Anterior cingulate cortex (tissue), 58 donors: Measurements from ENCODE around the gene LHX4.

ENCODE experiments used
- DNase-seq, 58 donors: peaks; one replicate each; lab custom pipeline; 2025; lab: John Stamatoyannopoulos, UW

LHX4 gene

DNA sequence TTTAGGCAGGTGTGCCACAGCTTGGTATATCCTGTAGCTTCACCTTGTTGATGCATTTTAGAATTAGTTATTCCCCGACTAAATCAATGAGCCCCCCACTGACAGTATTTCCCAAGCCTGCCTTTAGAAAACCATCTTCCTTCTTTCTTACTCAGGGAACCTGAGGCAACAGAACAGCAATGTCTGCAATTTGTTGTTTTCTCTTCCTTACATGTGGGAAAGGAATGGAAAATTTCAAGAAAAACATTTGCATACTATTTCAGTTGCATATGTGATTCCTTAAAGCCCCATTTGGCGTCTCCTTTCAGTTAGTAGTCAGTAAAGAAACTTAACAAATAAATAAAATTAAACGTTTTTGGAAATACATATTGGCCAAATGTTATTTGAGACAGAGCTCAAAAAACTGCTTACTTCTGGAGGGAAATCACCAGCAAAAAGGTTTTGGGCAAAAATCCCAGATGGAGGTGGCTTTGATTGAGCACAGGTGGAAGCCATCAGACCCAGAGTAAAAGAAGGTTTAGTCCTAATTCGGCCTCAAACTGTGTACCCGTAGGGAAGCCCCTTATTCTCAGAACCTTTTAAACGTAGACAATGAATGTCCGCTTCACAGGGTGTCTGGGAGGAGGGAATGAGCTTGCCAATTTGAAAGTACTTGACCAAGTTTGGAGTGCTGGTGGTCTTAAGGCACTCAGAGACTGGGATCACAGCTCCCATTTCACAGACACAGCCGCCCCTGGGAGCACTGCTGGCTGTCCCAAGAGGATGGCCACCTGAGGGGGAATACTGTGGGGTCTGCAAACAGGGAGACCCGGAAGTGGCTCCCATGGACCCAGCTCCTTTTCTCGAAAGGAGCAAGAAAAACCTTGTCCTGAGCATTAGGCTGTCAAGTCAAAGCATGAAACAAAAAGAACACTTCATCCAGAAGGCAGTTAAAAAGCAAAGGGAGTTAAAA is 9.4 kb downstream of the LHX4 start:
- no peak for DNase-seq

DNA sequence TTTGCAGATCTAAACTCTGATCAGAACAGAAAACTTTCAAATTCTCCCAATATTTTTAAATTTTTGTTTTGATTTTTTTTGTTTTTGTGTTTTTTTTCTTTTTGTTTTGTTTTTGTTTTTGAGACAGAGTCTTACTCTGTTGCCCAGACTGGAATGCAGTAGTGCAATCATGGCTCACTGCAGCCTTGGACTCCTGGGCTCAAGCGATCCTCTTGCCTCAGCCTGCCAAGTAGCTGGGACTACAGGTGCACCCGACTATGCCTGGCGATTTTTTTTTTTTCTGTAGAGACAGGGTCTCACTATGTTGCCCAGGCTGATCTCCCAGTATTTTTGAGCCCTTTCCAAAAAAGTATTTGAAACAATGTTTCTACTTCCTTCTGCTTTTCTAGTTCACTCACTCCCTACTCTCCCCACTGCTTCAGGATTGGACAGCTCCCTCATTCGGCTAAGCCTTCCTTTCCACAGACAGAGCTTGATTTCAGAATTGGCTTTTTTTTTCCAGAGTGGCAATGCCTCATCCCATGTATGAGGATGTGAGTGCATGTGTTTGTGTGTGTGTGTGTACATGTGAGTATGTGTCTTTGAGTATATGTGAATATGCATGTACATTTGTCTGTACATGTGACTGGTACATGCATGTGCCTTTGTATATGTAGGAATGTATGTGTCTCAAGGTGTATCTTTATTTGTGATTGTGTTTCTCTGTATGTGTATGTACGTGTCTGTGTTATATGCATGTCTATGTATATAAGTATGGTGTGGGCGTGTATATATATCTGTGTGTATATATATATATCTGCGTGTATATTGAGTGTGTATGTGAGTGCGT is 11.9 kb downstream of the LHX4 start:
- no peak for DNase-seq

DNA sequence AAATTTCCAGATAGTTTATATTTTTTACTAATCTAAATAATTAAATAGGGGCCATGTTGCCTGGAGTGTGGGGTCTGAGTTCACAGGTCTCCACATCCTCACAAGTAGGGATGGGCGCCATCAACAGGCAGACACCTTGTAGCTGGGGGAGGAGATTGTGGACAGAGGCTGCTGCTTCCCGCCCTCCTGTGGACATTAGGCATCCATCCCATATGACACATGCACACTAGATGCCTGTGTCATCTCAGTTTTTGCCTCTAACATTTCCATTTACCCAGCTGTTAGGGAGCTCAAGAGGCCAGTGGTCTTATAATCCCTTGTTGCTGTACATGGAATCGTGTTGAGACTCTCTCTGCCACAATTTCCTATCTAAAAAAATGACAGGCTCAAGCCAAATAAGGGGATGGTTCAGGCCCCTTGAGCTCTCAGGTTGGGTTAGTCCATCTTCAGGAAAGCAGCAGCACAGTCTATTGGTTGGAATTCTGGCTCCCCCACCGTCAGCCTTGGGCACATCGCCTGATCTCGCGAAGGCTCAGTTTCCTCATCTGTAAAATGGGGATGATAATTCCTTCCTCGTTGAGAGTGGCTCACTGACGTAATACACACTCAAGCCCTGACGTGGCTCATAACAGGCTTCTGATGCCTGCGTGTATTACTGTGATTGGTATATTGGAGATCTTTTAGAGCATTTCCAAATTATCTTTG is 13.6 kb downstream of the LHX4 start:
- no peak for DNase-seq

DNA sequence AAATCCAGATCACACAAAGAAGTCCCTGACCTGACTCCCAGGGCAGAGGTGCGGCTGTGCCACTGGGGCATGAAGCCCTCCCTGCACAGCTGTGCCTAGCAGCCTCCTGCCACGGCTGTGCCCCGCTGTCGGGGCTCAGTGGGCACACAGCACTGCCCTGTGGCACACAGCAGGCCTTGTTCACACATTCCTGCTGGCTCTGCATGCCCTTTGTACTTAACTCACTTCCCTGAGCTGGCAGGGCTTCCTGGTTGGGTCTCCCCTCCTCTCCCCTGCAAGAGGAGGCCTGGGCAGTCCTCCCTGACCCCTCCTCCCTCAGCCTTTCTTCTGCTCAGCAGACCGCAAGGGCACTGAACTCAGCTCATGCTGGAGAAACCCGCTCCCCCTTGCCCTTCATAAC is 14.8 kb downstream of the LHX4 start:
- no peak for DNase-seq

DNA sequence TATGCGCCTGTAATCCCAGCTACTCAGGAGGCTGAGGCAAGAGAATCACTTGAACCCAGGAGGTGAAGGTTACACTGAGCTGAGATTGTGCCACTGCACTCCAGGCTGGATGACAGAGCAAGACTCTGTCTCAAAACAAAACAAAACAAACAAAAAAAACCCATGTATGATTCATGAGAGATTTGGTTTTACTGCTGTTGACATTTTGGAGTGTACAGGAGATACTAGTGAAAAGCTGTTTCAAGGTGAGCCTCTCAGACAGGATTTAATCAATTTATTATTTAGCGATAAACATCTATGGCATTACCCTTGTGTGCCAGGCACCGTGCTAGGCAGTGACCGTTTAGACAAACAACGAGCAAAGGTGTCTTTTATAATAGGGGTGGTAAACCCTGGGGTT is 16.5 kb downstream of the LHX4 start:
- DNase-seq, result no peak

DNA sequence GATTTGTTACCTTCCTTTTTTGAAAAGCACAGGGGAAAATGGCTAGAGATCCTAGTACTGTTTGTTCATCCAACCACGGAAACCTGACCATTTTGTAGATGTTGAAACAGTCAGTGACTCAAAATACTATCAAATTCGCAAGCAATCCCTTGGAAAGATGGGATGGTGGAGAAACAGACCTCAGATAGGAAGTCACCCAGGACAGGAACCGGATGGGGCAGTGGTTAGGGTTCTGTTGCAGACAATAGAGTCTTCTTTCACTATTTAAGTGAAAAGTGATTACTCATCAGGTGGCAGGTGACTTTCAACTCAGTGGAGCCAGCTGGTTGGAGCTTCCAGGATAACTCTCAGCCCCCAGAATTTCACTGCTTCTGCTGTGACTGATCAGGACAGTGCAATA is 17.0 kb downstream of the LHX4 start:
- DNase-seq, result no peak

DNA sequence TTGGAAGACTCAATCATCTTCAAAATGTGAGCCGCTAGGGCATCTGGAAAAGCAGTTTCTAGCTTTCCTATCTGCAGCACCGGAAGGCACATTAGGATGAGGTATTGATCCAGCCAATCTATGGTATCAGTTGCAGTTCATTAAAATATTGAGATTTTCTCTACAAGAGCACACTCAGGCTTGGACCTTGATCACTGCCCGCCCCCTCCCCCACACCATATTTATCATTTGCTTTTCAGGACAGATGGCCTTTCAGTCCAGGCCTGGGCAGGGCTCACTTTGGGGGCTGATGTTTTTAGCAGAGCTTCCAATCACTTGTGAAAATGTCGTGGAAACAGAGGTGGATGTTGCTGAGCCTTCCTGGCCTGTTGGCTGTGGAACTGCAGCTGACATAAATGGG is 17.5 kb downstream of the LHX4 start:
- no peak for DNase-seq

DNA sequence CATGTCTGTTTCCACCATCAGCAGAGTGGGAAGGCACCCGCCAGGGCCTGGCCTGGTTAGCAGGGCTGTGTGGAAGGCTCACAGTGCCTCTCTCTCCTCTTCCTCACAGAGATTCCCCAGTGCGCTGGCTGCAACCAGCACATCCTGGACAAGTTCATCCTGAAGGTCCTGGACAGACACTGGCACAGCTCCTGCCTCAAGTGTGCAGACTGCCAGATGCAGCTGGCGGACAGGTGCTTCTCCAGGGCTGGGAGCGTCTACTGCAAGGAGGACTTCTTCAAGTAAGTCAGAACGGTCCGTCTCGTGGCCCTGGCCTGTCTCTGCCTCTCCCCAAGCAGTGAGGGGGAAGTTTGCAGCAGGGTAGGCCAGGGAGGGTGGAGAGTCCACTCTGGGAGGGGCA is 18.1 kb downstream of the LHX4 start:
- no peak for DNase-seq

DNA sequence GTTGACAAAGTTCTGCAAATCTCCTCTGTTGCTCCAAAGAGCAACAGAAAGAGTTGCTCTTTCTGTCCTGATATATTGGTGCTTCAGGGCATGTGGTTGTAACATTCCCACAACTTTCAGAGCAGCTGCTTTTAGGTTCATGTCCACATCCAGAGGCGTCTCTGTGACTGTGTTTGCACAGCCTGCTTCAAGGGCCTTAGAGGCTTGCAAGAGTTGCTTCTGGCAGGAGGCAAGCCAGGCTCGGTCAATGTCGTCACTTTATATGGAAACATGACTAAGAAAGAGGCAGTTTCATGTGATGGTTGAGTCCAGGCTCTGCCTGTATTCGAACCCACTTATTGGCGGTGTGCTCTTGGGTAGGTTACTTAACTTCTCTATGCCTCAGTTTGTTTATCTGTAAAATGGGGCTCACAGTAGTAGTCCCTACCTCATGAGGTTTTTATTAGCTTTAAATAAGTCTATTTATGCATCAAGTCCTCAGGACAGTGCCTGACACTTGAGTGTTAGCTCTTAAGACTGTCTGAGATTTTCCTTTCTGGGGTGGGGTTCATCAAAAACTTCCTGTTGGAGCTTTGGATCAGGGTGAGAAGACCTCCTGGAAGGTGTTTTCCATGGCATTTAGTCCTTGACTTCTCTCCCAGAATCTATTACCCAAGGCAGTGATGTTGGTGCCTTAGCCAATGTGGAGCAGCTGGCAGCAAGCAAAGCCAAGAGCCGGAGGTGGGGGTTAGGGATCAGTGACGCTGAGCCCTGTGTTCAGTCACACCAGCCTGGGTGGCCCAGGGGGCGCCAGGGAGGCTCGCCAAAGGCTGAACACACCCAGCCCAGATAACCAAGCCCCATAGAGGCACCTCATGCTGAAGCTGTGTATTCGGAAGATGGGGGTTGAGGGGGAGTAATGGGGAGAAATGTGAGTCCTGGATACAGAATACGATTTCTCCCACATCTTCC is 18.9 kb downstream of the LHX4 start:
- DNase-seq, result no peak

DNA sequence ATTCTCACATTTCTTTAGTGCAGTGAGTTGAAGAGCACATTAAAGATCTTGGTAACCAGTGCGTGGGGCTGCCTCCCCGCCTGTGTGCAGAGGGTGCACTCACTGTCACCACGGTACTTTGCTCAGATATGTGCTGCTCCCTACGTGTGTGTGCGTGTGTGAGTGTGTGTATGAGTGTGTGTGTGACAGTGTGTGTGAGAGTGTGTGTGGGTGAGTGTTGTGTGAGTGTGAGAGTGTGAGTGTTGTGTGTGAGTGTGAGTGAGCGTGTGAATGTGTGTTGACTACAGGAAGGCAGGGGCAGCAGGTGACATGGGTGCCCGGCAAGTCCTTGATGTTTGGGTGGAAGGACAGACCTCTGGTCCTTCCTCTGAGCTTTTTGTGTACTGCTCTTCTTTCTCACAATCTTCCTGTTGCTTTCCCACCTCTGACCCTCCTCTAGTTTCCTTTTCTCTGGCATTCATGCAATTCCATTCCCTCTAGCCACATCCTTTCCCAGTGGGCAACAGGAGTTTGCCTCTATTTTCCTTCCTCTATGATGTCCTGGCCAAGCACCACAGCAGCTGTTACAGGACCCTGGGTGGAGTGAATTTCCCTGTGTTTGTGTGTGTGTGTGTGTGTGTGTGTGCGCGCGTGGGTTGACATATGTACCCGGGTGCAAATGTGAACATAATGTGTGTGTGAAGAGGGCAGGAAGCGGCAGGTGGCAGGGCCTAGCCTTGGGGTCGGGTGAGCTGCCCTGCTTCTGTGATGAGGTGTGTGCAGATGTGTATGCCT is 19.8 kb downstream of the LHX4 start:
- no peak for DNase-seq

DNA sequence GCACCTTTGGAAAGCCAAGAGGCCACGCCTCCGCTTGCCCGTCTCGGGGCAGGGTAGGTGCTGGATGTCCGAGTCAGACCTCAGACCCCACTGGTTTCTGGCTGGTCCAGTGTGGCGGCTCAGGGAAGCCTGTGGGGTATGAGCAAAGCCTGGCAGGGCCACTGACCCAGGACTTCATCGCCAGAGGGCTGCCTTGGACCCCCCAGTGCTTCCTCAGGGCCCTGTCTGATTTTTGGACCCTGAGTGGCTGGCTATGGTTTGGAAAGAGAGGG is 20.4 kb downstream of the LHX4 start:
- no peak for DNase-seq

DNA sequence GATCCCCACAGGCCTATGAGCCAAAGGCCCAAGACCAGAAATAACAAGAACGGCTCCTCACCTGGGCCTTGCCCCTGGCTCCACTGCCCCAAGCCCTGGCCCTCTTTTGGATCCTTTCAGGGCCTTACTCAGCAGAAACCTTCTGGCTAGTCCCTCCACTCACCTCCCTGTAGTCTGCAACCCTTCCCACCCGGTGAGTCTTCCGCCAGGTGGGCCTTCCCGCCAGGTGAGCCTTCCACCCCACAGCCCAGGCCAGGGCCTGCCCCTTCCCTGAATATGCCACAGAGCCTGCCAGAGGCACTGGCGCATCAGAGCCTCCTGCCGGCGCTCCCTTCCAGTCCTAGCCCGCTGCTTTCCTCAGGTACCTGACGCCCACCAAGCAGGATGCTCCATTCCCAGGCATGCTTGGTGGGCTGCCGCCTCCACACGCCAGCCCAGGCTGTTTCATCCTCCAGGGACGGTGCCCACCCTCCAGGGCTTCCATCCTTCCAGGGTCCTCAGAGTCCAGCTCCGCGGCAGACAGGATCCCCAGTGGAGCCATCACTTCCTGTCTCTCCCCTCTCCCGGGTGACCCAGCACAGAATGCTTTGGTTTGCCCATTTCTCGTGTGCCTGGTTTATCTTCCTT is 20.9 kb downstream of the LHX4 start:
- no peak for DNase-seq

DNA sequence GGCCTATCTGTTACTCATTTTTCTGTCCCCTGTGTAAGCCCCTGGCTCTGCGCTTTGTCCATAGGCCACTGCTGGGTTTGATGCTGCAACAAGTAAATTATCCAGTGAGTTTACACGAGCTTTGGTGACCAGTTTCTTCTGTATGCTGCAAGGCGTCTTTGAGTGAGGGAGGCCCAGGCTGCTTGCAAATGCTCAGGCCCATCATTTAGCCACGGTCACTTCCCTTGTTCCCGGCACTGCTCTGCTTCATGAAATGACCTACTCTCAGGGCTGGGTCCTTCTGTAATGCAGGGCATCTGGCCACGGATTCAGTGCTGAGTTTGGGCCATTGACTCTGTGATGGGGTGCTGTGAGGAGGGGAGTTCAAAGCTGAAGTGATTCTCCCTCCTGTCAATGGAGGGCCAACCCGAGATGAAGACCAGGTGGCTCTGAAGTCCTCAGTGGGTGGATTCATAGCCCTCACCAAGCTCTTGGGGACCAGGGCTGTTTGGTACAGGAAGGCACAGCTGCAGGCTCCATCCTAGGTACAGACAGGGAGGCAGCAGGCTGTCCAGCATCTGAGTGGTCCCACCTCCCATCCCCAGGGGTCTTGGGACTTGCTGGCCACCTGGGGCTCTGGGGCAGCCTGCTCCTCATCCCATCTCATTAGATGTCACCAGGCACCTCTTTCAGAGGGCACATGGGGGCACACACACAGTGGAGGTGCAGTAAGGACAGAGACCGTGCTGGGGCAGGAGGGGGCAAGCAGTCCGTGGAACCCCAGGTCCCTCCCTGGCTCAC is 21.7 kb downstream of the LHX4 start:
- DNase-seq, result no peak

DNA sequence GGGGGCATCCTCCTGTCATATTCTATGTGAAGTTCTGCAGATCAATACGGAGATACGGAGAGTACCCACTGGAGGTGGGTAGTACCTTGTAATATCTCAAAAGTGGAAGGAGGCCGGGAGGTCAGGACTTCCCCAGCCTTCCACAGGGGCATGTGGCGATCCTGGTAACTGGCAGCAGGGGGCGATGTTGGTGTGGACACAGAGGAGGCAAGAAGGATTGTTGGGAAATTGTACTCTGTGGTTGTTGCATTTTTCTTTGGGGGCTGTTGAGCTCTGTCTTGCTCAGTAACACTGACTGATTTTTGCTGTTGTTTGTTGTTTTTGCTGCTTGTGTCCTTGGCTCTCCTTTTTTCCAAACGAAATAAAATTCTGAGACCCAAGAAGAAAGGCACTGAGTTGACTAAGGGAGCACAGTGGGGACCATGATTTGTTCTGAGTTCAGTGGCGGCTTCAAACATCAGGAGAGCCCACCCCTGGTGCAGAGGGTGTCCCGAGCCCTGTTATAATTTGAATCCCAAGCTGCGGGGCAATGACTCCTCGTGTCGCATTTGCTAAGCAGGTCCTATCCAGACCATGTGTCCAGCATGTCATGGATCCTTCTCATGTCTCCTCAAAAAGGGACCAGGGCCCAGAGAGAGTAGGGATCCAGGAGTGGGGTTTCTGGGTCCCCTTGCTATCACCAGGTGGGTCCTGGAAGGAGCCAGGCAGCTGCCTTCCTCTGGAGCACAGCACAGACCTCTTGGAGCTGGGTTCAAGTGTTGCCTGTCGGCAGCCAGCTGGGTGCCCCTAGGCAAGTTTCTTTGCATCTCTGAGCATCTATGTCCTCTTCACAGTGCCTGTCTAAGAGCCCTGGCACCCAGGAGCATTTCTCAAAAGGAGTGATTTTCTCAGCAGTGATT is 22.8 kb downstream of the LHX4 start:
- DNase-seq, result peak in 16 of 58 donors; percentile 2 to 34 (median 12)

DNA sequence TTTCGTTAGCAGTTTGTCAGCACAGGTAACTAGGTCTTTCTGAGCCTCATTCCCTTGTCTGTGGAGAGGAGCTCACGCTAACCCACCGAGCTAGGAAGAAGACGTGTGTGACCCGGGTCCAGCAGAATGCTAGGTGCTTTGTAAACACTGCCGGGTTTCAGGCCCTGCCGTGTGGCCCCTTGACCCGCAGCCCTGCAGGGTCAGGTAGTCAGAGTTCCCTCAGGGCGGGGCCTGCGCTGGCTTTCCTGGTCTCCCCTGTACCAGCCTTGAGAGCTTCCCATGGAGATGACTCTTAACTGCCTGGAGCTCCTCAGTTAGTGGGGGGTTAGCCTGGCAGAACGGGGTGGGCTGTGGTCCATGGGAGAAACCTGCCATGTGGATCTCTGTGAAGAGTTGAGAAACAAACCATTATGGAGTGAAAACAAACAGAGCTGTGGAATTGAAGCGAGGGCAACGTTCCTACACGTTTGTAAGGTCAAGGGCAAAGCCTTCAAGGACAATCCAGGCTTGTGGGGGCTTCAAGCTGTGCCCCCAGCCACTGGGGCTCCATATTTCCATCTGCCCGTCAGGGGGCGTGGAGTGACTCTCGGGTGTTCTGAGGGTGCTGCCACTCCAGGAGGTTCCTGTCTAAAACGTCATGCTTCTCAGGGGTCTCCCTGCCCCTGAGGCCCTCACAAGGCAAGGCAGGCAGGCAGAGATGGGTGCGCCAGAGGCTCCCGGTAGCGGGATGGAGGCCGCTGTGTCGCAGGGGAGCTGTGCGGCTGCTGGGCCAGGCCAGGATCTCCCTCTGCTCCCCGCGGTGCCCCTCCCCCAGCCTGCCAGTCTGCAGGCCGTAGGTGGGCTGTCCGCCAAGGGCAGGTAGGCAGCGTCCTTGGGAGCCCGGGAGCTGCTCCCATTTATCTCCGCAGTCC is 23.8 kb downstream of the LHX4 start:
- no peak for DNase-seq

DNA sequence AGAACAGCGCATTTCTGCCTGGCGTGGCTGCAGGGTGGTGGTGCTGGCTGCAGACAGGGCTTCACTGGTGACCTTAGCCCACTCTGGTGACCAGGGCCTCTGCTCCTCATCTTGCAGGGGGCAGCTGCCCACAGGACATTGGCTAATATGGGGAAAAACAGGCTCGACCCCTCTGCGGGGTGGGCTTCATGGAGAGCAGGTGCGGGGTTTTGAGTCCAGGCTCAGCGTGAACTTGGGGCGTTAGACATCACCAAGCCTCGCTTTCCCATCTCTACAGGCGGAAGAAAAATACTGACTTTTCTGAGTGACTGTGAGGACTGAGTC is 24.4 kb downstream of the LHX4 start:
- no peak for DNase-seq
